ENCODE data around the gene FBXL20.

Gene FBXL20

DNA sequence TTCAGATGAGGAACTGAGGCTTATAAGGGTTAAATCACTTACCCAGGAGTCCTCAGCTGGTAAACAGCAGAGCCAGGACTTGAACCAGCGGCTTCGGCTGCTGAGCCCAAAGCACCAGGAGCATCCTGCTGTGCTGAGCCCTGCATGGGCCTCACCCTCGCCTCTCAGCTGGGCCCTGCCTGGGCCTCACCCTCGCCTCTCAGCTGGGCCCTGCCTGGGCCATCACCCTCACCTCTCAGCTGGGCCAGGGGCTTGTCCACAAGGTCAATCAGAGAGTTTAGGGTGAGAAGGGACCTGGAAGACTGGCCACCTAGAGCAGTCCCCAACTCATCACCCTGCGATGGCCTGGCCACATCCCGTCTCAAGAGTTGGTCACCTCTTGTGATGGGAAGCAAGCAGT, 179.9 kb downstream of the FBXL20 start:
- Histone ChIP-seq H3F3A (ENCODE audit: insufficient read depth, low read length) (no peaks in the 10 kb centered on the region), H2AFZ (ENCODE audit: low read length) (no peak overlapping the region), H3K27me3 (ENCODE audit: insufficient read depth, low read length) (0 out of 2 replicates have a peak, but pooled peaks cover 5% of the 10 kb centered on the region), H3K36me3 (ENCODE audit: insufficient read depth, low read length) (no peaks in the 10 kb centered on the region), H3K27ac (ENCODE audit: low read depth, low read length, poor library complexity, severe bottlenecking) (no peak overlapping the region), H3K9me3 (ENCODE audit: low read length) (no peaks in the 10 kb centered on the region), H3K9ac (ENCODE audit: low read length) (no peak overlapping the region), H3K9me2 (ENCODE audit: low read depth, low read length) (no peaks in the 10 kb centered on the region), H3K79me2 (ENCODE audit: insufficient read depth, low read length) (no peaks in the 10 kb centered on the region), H3K4me1 (ENCODE audit: insufficient read depth, low read length, severe bottlenecking) (no peaks in the 10 kb centered on the region), H3K4me3 (ENCODE audit: low read depth, low read length, poor library complexity, severe bottlenecking) (no peak overlapping the region), H4K20me1 (ENCODE audit: insufficient read depth, low read length) (no peaks in the 10 kb centered on the region), H3K4me2 (ENCODE audit: low read length) (no peak overlapping the region)
- TF ChIP-seq EZH2 (IDR thresholded peaks at IDR 0.05; ENCODE audit: borderline replicate concordance, low read length), result no peak
- TF ChIP-seq, protein P1, sequence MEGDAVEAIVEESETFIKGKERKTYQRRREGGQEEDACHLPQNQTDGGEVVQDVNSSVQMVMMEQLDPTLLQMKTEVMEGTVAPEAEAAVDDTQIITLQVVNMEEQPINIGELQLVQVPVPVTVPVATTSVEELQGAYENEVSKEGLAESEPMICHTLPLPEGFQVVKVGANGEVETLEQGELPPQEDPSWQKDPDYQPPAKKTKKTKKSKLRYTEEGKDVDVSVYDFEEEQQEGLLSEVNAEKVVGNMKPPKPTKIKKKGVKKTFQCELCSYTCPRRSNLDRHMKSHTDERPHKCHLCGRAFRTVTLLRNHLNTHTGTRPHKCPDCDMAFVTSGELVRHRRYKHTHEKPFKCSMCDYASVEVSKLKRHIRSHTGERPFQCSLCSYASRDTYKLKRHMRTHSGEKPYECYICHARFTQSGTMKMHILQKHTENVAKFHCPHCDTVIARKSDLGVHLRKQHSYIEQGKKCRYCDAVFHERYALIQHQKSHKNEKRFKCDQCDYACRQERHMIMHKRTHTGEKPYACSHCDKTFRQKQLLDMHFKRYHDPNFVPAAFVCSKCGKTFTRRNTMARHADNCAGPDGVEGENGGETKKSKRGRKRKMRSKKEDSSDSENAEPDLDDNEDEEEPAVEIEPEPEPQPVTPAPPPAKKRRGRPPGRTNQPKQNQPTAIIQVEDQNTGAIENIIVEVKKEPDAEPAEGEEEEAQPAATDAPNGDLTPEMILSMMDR (IDR thresholded peaks at IDR 0.05; ENCODE audit: low read length), result no peak

DNA sequence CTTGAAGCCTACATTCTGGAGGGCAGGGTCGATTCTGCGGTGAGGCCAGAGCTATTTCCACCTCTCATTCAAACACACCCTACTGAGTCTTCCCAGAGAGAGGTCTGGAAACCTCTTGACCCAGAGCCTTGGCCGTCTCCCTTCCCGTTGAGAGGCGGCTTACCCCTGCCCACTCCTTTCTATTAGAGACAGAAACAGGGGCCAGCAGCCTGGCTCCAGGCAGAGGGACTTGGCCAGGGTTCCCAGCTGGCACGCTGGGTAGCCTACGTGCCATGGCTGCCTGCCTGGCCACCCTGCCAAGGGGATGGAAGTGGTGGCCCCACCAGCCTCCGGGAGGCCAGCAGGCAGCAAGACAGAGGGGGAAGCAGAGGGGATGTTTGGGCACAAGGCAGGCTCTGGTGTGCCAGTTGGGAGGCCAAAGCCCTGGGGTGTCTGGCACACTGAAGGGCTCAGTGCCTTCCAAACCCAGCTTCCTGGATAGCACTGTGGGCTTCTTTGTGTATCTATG, 181.7 kb downstream of the FBXL20 start:
- Histone ChIP-seq H3K36me3 (ENCODE audit: insufficient read depth, low read length) (no peaks in the 10 kb centered on the region), H3F3A (ENCODE audit: insufficient read depth, low read length) (no peaks in the 10 kb centered on the region), H3K4me1 (ENCODE audit: insufficient read depth, low read length, severe bottlenecking) (no peaks in the 10 kb centered on the region), H2AFZ (ENCODE audit: low read length) (no peak overlapping the region), H3K4me3 (ENCODE audit: low read depth, low read length, poor library complexity, severe bottlenecking) (no peak overlapping the region), H4K20me1 (ENCODE audit: insufficient read depth, low read length) (no peaks in the 10 kb centered on the region), H3K4me2 (ENCODE audit: low read length) (no peak overlapping the region), H3K27ac (ENCODE audit: low read depth, low read length, poor library complexity, severe bottlenecking) (no peak overlapping the region), H3K79me2 (ENCODE audit: insufficient read depth, low read length) (no peaks in the 10 kb centered on the region), H3K9me2 (ENCODE audit: low read depth, low read length) (no peaks in the 10 kb centered on the region), H3K27me3 (ENCODE audit: insufficient read depth, low read length) (peaks cover 5% of the 10 kb centered on the region; the same call in 1 of the 2 replicates), H3K9me3 (ENCODE audit: low read length) (no peaks in the 10 kb centered on the region), H3K9ac (ENCODE audit: low read length) (no peak overlapping the region)
- TF ChIP-seq, protein P1 (IDR thresholded peaks at IDR 0.05; ENCODE audit: low read length), result no peak
- TF ChIP-seq EZH2 (IDR thresholded peaks at IDR 0.05; ENCODE audit: borderline replicate concordance, low read length), result no peak

DNA sequence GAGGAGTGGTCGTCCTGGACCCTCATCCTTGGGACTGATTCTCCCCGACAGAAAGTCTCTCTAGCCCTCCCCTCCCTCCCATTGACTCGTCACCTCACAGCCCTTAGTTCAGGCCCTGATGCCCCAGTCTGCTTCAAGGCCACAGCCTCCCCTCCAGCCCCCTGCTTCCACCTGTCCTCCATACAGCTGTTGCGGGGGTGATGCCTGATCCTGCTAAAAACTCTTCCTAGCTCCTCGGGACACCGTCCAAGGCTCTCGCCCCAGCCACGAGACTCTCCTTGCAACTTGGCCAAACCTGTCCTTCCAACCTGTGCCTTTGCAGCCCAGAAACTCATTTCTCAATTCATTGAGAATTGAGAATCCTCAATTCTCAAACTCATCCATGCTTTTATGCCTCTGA, 182.5 kb downstream of the FBXL20 start:
- Histone ChIP-seq H3K4me1 (ENCODE audit: insufficient read depth, low read length, severe bottlenecking) (no peaks in the 10 kb centered on the region), H3K4me3 (ENCODE audit: low read depth, low read length, poor library complexity, severe bottlenecking) (no peak overlapping the region), H3K27ac (ENCODE audit: low read depth, low read length, poor library complexity, severe bottlenecking) (no peak overlapping the region), H3K4me2 (ENCODE audit: low read length) (no peak overlapping the region), H3K79me2 (ENCODE audit: insufficient read depth, low read length) (no peaks in the 10 kb centered on the region), H3K9me3 (ENCODE audit: low read length) (no peaks in the 10 kb centered on the region), H3F3A (ENCODE audit: insufficient read depth, low read length) (no peaks in the 10 kb centered on the region), H3K9me2 (ENCODE audit: low read depth, low read length) (no peaks in the 10 kb centered on the region), H3K36me3 (ENCODE audit: insufficient read depth, low read length) (no peaks in the 10 kb centered on the region), H3K27me3 (ENCODE audit: insufficient read depth, low read length) (peaks cover 5% of the 10 kb centered on the region; the same call in 1 of the 2 replicates), H3K9ac (ENCODE audit: low read length) (no peak overlapping the region), H2AFZ (ENCODE audit: low read length) (no peak overlapping the region), H4K20me1 (ENCODE audit: insufficient read depth, low read length) (no peaks in the 10 kb centered on the region)
- TF ChIP-seq, protein P1 (IDR thresholded peaks at IDR 0.05; ENCODE audit: low read length), result no peak
- TF ChIP-seq EZH2 (IDR thresholded peaks at IDR 0.05; ENCODE audit: borderline replicate concordance, low read length), result no peak

Data from OCI-LY1 (cell line).